Measurements from ENCODE around the gene LTK.
A peak's percentile ranks its signal among the peaks of the same experiment; 100 is the strongest.

The LTK gene

GRCh38 chr15:41523097-41523496 lies 9.5 kb upstream of the LTK start:
- DNase-seq: no peak

DNA sequence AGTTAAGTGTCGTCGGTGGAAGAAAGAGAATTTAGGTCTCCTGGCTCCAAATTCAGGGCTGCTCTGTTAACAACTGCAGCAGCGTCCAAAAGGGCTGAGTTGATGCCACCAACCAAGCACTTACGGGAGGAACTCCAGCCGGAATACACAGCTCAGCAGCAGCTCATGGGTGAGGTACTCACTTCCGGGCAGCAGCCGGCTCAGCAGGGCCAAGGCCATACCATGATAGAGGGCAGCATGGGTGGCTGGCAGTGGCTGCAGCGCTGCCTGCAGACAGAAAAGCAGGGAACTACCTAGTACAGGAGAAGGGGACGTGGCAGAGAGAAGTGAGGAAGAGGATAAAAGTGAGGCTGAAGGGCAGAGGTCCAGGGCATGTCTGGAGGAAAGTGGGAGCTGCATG lies 8.0 kb upstream of the LTK start:
- DNase-seq: no peak

GRCh38 chr15:41520636-41521035 lies 7.0 kb upstream of the LTK start:
- no peak for DNase-seq

DNA sequence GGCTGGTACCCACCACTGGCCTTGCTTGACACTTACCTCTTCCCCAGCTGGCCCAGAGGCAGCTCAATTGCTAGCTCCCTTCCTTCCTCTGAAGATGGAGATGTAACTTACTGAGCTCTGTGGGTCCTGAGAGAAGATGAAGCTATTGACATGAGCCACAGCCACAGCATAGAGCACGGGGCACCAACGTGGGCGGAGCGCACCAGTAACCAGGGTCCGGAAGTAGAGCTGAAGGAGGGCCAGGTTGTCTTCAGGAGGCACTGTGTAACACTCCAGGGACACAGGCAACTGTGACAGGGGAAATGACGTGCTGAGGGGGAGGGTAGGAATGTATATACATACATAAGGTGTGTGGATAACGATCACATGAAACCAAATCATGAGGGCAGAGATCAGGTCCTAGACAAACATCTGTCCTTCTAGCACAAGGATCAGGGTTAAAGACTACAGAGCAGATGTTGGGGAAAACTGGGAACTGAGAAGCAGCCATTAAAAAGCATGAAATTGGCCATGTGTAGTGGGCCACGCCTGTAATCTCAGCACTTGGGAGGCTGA lies 4.3 kb upstream of the LTK start:
- no peak for DNase-seq

GRCh38 chr15:41512940-41513505 lies 604 bp downstream of the LTK start:
- DNase-seq: peak; percentile 33 to 34

GRCh38 chr15:41512512-41512939 lies 1.1 kb downstream of the LTK start:
- no peak for DNase-seq

DNA sequence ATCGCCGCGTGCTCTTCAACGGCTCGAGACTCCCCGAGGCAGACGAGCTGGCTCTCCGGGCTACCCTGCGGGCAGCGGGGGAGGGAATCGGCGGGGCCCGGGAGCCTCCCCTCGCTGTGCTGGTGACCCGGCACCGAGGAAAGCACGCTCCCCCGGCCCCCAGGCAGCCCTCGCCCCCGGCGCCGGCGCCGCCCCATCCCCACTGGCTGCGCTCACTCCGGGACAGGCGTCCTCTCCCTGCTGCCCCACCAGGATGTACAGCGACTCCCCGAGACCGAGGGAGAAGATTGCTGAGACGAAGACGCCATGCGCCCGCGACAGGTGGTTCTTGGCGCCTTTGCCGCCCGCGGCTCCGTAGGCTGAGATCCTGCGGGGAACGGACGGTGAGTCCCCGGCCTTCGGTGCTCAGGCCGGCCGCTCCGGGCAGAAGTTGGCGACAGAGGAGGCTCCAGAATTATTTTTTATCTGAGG lies 1.7 kb downstream of the LTK start:
- DNase-seq: peak in 1 of 2 donors; percentile 36

DNA sequence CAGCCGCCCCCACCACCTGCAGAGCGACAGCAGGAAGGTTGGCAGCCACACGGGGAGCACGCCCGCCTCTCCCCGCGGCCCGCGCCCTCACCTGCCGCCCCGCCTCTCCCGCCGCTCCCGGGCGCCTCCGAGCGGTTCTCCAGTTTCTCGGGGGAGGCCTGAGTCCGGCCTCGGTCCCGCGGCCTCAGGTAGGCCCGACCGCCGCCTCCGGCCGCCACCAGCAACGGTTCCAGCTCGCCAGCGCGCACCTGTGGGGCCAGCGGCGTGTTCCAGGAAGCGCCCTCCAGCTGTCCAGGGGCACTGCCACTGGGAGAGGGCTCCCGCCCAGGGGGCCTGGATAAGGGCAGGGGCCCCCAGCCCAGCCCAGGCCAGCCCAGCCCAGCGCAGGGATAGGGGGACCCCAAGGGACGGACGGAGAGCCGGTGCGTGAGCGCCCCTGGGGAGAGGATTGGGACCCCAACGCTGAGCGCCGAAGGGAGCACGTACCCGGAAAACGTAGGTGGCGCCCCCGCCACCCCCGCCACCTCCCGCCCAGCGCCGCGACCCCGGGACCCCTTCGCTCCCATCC lies 2.2 kb downstream of the LTK start:
- no peak for DNase-seq

GRCh38 chr15:41510728-41511127 lies 2.9 kb downstream of the LTK start:
- DNase-seq: no peak

- DNase-seq: no peak
Measured at GRCh38 chr15:41507820-41508290, 5.8 kb downstream of the LTK start.

- peak in 1 of 2 donors; percentile 17 for DNase-seq
Measured at GRCh38 chr15:41506796-41507341, 6.8 kb downstream of the LTK start.

- no peak for DNase-seq
Measured at GRCh38 chr15:41505776-41506175, 7.9 kb downstream of the LTK start.

DNA sequence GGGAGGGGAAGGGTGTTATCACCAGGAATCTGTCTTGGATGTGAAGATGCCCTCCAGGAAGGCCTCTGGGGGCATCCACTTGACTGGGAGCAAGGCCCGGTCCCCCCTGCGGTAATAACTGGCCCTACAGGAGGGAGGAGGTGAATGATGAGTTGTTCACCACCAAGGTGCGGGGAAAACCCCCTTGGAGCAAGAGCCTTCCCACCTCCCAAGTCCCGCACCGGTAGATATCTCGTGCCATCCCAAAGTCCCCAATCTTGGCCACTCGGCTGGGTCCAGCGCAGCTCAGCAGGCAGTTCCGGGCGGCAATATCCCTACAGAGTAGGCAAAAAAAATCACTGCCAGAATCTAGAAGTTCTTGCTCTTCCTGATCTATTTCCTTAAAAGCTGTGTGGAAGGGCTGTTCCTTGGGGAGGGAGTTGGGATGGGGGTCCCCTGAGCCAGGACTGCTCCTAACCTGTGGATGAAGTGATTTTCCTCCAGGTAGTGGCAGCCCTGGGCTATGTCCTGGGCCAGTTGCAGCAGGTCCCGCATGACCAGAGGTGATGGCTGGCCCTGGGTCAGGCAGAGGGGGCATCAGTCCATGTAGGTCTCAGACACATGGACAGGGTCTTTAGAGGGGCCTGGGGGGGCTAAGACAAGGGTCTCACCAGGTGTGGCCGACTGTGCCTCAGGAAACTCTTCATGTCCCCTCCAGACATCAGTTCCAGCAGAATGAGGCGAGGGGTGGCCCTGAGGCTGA lies 8.7 kb downstream of the LTK start:
- DNase-seq: no peak

DNA sequence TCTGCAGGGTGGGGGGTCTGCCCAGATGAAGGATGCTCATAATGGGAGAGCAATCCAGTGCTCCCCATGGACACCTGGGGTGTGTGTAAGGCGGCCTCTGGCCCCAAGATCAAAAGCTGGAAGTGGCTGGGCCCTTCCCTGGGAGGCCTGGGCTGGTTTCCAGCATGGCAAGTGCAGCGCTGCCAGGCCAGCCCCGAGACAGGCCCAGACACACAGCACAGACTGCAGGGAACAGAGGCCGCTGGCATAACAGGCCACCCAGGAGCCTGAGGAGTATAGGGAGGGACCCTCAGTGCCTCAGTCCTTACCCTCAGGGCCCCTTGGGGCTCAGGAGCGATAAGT lies 10.0 kb downstream of the LTK start:
- DNase-seq: no peak

DNA sequence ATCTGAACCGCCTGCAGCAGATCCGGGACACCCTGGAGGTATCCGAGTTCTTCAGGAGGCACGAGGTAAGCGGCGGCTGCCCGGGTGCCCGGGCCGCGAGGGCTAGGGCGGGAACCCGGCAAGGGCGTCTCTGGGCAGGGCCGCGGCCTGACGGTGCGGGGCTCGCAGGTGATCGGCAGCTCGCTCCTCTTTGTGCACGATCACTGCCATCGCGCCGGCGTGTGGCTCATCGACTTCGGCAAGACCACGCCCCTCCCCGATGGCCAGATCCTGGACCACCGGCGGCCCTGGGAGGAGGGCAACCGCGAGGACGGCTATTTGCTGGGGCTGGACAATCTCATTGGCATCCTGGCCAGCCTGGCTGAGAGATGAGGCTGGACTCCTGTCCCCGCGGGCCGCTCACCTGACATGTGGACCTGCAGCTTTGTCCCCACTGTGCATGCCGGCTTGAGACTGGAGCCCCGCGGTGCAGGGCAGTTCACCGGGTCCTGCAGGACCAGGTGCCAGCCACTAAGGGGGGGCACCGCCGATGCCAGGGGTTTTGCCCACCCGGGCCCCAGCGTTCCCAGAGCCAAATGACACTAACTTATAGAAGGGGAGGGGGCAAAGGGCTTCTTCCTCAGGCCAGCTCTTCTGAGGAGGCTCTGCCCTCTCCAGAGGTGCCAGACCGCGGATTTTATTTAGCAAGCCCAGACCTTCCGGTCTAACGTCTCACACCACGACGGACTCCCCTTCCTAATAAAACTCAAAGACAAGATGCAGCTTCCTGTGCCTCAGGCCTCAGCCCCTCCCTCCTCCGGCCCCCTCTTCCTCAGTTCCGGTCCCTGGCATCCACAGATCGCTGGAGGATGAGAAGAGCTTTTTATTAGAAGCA lies 10.6 kb downstream of the LTK start:
- no peak for DNase-seq

GRCh38 chr15:41501931-41502794 lies 11.5 kb downstream of the LTK start:
- peak in 1 of 2 donors; percentile 42 for DNase-seq

DNA sequence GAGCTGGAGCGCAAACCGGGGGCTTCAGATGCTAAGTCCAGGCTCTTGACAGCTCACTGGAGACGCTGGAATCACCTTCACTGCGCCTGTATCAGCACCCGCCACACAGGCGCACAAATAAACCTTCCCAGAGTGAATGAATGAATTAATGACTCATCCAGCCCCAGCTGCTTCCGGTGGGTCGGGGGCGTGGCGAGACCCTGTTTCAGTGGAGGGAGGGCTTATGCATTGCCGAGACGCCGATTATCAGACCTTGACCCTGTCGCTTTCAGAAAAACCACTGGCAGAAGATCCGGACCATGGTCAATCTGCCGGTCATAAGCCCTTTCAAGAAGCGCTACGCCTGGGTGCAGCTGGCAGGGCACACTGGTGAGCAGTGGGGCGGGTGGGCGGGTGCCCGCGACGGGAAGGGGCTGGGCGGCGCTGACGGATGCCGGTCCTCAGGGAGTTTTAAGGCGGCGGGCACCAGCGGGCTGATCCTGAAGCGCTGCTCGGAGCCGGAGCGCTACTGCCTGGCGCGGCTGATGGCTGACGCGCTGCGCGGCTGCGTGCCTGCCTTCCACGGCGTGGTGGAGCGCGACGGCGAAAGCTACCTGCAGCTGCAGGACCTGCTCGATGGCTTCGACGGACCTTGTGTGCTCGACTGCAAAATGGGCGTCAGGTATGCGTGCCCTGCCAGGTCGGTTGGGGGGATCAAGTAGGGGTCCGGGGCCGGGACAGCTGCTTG lies 12.3 kb downstream of the LTK start:
- peak in 1 of 2 donors; percentile 32 for DNase-seq

DNA sequence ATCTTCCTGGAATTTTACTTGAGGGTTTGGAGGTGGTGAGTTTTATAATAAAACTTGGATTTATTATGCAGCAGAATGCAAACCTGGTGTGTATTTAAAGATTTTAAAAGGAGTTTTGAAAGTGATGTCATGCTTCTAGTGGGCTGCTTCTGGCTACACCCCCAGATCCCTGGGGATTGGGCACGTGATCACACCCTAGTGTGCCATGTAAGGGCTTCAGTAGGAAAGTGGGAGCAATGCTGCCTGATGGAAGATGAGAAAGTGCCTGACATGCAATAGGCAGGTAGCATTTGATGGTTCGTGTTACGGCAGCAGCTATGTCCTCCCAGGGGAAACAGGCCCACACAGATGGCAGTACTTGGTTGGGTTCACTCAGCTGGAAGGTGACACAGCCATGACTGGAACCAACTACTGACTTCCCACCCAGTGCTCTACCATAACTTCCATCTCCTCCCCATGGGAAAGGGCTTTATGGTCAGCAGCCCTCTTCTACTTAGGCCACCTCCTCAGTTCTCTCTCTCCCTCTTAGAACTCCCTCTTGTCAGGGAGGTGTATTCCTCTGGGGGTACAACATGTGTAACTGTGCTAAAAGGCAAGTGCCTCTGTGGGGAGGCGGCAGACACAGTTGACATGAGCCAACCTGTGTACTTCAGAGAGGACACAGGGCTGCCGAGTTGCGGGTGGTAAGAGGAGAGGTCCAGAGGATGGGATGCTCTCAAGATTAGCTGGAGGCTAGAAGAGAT lies 14.3 kb downstream of the LTK start:
- no peak for DNase-seq

DNA sequence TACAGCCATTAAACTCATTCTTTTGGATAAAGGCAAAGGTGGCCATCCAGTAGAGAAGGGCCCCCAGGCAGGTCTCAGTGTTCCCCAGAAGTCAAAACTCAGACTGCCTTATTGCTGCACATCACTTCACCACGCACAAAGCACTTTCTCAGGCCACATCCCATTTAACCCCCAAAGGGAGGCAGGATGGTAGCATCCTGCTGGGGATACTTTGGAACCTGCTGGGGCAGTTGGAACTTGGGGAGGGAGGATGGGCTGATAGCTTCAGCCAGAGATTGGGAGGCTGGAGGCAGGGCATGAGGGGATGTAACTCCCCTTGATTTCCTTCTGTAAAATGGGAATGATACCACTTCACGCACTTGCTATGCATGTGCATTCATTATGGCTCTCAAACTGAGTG lies 15.0 kb downstream of the LTK start:
- DNase-seq: no peak
